GM23248 (cell line): ENCODE results near the gene KIF1B.
"Not testable (repeated sequence)": the region's sequence is repeated elsewhere in the genome, so short reads cannot be mapped to it uniquely, and the experiment has no call there.

Experiments used
- EZH2 ChIP-seq: fragments of 200-600 bp; sonication (generic); IDR thresholded peaks from 2 replicates; pipeline ENCODE4 v1.6.1; 2018; ENCODE audit warnings: antibody characterized with exemption, mild to moderate bottlenecking; ENCODE audit not compliant: insufficient read depth, poor library complexity, severe bottlenecking
- EZH2phosphoT487 ChIP-seq: fragments of 200-600 bp; sonication (generic); IDR thresholded peaks from 2 replicates; pipeline ENCODE4 v1.6.1; 2018; ENCODE audit warnings: antibody characterized with exemption, moderate library complexity, mild to moderate bottlenecking, low read depth; ENCODE audit not compliant: insufficient read depth

GRCh38 chr1:10220657-10221056, 10.3 kb downstream of the KIF1B start:
- TF ChIP-seq EZH2, EZH2phosphoT487: not testable (repeated sequence)
